Measurements from ENCODE around the gene MCM3AP. TPM values are rescaled to one million over a fixed set of nuclear protein-coding genes. Genes with fewer than 3 reads are reported as not detected.

The MCM3AP gene
- total and polyA plus RNA-seq, 9 of the 15 experiments (the other 6 are each of a cell fraction or from before 2014, with no cell fraction given) = 6.5 to 179 (median 69.6) TPM

DNA sequence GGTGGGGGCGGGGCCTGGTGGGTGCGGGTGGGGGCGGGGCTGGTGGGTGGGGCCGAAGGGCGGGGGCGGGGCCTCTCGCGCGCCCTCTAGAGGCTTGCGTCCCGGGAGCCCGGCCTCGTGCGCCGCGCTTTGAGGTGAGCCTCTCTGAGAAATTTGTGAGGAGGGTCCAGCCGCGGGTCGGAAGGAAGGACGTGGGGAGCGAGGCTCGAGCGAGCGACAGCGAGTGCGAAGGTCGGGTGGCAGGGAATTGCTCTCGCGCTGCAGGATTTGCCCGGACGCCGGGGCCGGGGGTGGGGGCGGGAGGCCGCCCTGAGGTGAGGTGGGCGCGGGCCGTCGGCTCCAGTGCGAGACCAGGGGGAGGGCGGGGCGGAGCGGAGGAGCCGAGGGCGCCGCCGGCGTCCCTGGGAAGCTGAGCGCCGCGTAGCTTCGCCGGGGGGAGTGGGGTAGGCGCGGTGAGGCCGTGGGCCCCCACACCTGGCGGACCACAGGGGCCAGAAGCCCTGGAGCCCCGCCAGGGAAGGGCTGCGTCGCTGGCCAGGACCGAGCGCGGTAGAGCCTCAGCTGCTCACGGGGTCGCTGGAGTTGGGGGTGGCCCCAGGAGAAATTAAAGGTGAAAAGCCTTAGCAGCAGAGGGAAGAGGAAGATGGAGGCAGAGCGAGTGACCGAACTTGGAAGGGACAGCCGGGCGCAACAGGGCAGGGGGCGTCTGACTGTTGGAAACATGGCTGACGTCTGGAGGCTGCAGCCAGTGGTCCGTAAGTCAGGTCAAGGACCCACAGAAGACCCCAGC, 56.1 kb downstream of the MCM3AP start (continued):
- TF ChIP-seq SRSF1 (IDR thresholded peaks at IDR 0.05; ENCODE audit: low read depth, low read length) (no peak), EWSR1 (IDR thresholded peaks at IDR 0.05; ENCODE audit: borderline replicate concordance, low read depth, partially characterized antibody) (no peak), BRF1 (IDR thresholded peaks at IDR 0.05; ENCODE audit: borderline replicate concordance, extremely low read depth, insufficient read length) (no peak), SMARCE1 (IDR thresholded peaks at IDR 0.05) (0 out of 2 replicates have a peak, but pooled peaks have one; percentile 15), CC2D1A (IDR thresholded peaks at IDR 0.05) (no peak), SAFB2 (IDR thresholded peaks at IDR 0.05; ENCODE audit: borderline replicate concordance, low read depth, low read length, severe bottlenecking) (no peak), HMG20A (CRISPR knock-in tag; conservative IDR thresholded peaks at IDR 0.05) (no peak), ZBTB7A (IDR thresholded peaks at IDR 0.05; ENCODE audit: borderline replicate concordance, control insufficient read depth, low read depth, low read length) (peak; percentile 86), ETS2 (tag; IDR thresholded peaks at IDR 0.05; ENCODE audit: borderline replicate concordance, poor library complexity, severe bottlenecking) (no peak)
- TF ChIP-seq, protein P1, sequence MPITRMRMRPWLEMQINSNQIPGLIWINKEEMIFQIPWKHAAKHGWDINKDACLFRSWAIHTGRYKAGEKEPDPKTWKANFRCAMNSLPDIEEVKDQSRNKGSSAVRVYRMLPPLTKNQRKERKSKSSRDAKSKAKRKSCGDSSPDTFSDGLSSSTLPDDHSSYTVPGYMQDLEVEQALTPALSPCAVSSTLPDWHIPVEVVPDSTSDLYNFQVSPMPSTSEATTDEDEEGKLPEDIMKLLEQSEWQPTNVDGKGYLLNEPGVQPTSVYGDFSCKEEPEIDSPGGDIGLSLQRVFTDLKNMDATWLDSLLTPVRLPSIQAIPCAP (CRISPR knock-in tag; IDR thresholded peaks at IDR 0.05; ENCODE audit: borderline replicate concordance) = no peak
- TF ChIP-seq, protein P2, sequence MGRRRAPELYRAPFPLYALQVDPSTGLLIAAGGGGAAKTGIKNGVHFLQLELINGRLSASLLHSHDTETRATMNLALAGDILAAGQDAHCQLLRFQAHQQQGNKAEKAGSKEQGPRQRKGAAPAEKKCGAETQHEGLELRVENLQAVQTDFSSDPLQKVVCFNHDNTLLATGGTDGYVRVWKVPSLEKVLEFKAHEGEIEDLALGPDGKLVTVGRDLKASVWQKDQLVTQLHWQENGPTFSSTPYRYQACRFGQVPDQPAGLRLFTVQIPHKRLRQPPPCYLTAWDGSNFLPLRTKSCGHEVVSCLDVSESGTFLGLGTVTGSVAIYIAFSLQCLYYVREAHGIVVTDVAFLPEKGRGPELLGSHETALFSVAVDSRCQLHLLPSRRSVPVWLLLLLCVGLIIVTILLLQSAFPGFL (CRISPR knock-in tag; IDR thresholded peaks at IDR 0.05) = no peak
- TF ChIP-seq, protein P3, sequence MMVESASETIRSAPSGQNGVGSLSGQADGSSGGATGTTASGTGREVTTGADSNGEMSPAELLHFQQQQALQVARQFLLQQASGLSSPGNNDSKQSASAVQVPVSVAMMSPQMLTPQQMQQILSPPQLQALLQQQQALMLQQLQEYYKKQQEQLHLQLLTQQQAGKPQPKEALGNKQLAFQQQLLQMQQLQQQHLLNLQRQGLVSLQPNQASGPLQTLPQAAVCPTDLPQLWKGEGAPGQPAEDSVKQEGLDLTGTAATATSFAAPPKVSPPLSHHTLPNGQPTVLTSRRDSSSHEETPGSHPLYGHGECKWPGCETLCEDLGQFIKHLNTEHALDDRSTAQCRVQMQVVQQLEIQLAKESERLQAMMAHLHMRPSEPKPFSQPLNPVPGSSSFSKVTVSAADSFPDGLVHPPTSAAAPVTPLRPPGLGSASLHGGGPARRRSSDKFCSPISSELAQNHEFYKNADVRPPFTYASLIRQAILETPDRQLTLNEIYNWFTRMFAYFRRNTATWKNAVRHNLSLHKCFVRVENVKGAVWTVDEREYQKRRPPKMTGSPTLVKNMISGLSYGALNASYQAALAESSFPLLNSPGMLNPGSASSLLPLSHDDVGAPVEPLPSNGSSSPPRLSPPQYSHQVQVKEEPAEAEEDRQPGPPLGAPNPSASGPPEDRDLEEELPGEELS (CRISPR knock-in tag; IDR thresholded peaks at IDR 0.05; ENCODE audit: borderline replicate concordance) = 0 out of 2 replicates have a peak, but pooled peaks have one; percentile 64
- TF ChIP-seq, protein P4, sequence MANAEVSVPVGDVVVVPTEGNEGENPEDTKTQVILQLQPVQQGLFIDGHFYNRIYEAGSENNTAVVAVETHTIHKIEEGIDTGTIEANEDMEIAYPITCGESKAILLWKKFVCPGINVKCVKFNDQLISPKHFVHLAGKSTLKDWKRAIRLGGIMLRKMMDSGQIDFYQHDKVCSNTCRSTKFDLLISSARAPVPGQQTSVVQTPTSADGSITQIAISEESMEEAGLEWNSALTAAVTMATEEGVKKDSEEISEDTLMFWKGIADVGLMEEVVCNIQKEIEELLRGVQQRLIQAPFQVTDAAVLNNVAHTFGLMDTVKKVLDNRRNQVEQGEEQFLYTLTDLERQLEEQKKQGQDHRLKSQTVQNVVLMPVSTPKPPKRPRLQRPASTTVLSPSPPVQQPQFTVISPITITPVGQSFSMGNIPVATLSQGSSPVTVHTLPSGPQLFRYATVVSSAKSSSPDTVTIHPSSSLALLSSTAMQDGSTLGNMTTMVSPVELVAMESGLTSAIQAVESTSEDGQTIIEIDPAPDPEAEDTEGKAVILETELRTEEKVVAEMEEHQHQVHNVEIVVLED (CRISPR knock-in tag; IDR thresholded peaks at IDR 0.05) = 0 out of 2 replicates have a peak, but pooled peaks have one; percentile 32
- TF ChIP-seq, protein P5, sequence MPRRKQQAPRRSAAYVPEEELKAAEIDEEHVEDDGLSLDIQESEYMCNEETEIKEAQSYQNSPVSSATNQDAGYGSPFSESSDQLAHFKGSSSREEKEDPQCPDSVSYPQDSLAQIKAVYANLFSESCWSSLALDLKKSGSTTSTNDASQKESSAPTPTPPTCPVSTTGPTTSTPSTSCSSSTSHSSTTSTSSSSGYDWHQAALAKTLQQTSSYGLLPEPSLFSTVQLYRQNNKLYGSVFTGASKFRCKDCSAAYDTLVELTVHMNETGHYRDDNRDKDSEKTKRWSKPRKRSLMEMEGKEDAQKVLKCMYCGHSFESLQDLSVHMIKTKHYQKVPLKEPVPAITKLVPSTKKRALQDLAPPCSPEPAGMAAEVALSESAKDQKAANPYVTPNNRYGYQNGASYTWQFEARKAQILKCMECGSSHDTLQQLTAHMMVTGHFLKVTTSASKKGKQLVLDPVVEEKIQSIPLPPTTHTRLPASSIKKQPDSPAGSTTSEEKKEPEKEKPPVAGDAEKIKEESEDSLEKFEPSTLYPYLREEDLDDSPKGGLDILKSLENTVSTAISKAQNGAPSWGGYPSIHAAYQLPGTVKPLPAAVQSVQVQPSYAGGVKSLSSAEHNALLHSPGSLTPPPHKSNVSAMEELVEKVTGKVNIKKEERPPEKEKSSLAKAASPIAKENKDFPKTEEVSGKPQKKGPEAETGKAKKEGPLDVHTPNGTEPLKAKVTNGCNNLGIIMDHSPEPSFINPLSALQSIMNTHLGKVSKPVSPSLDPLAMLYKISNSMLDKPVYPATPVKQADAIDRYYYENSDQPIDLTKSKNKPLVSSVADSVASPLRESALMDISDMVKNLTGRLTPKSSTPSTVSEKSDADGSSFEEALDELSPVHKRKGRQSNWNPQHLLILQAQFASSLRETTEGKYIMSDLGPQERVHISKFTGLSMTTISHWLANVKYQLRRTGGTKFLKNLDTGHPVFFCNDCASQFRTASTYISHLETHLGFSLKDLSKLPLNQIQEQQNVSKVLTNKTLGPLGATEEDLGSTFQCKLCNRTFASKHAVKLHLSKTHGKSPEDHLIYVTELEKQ (CRISPR knock-in tag; IDR thresholded peaks at IDR 0.05) = no peak

Measured in K562 (cell line).